Astrocyte (in vitro differentiated cells and primary cell): Measurements from ENCODE around the gene SCGB1C2. TPM values are rescaled to one million over a fixed set of nuclear protein-coding genes. Genes with fewer than 3 reads are reported as not detected.

ENCODE experiments used
- DNase-seq: peaks from one replicate; pipeline ENCODE4 v3.0.0-alpha.2; 2010; ENCODE audit warnings: low read depth
- FAIRE-seq: peaks from 2 replicates; lab custom pipeline; 2011; peaks lifted over from hg19 to GRCh38; lab: Jason Lieb, UNC
- H2AFZ ChIP-seq: 2 replicates; pipeline ENCODE4 v1.6.0; 2012; ENCODE audit warnings: low read depth, low read length, inconsistent platforms
- H3K27ac ChIP-seq: 2 replicates; pipeline ENCODE4 v1.5.1; 2011; ENCODE audit warnings: low read depth, low read length, inconsistent platforms
- H3K27me3 ChIP-seq: 2 replicates; pipeline ENCODE4 v1.6.0; 2011; ENCODE audit warnings: low read length, inconsistent platforms; ENCODE audit not compliant: insufficient read depth
- H3K36me3 ChIP-seq: 2 replicates; pipeline ENCODE4 v1.5.1; 2011; ENCODE audit warnings: low read length, inconsistent platforms; ENCODE audit not compliant: insufficient read depth
- H3K4me1 ChIP-seq: 2 replicates; pipeline ENCODE4 v1.5.1; 2011; ENCODE audit warnings: low read length, inconsistent platforms; ENCODE audit not compliant: insufficient read depth
- H3K4me2 ChIP-seq: 2 replicates; pipeline ENCODE4 v1.6.0; 2012; ENCODE audit warnings: low read length, inconsistent platforms
- H3K4me3 ChIP-seq: 2 replicates; pipeline ENCODE4 v1.5.1; 2011; ENCODE audit warnings: low read depth, mild to moderate bottlenecking, low read length, inconsistent platforms; ENCODE audit not compliant: insufficient read depth
- H3K79me2 ChIP-seq: 2 replicates; pipeline ENCODE4 v1.6.0; 2012; ENCODE audit warnings: mild to moderate bottlenecking, low read length, inconsistent platforms; ENCODE audit not compliant: insufficient read depth
- H3K9ac ChIP-seq: 2 replicates; pipeline ENCODE4 v1.6.0; 2012; ENCODE audit warnings: mild to moderate bottlenecking, low read length, inconsistent platforms
- H3K9me3 ChIP-seq: 2 replicates; pipeline ENCODE4 v1.5.1; 2012; ENCODE audit warnings: low read depth, mild to moderate bottlenecking, low read length, inconsistent platforms; ENCODE audit not compliant: insufficient read depth
- H4K20me1 ChIP-seq: 2 replicates; pipeline ENCODE4 v1.6.0; 2012; ENCODE audit warnings: low read length, inconsistent platforms; ENCODE audit not compliant: insufficient read depth
- H3K27ac Mint-ChIP-seq: one replicate; pipeline ENCODE4 v1.8.0; 2021; ENCODE audit warnings: mild to moderate bottlenecking, mixed read lengths; ENCODE audit not compliant: unreplicated experiment
- H3K27me3 Mint-ChIP-seq: one replicate; pipeline ENCODE4 v1.8.0; 2021; ENCODE audit warnings: low read depth, mixed read lengths; ENCODE audit not compliant: unreplicated experiment
- H3K36me3 Mint-ChIP-seq: one replicate; pipeline ENCODE4 v1.8.0; 2021; ENCODE audit warnings: low read depth, mixed read lengths; ENCODE audit not compliant: unreplicated experiment
- H3K4me1 Mint-ChIP-seq: one replicate; pipeline ENCODE4 v1.8.0; 2021; ENCODE audit warnings: low read depth, mixed read lengths; ENCODE audit not compliant: unreplicated experiment
- H3K4me3 Mint-ChIP-seq: one replicate; pipeline ENCODE4 v1.8.0; 2021; ENCODE audit warnings: mild to moderate bottlenecking, moderate library complexity, mixed read lengths; ENCODE audit not compliant: unreplicated experiment
- H3K9me3 Mint-ChIP-seq: one replicate; pipeline ENCODE4 v1.8.0; 2021; ENCODE audit warnings: mild to moderate bottlenecking, mixed read lengths; ENCODE audit not compliant: unreplicated experiment
- CTCF ChIP-seq: IDR thresholded peaks from 2 replicates; pipeline ENCODE4 v1.5.1; 2011; ENCODE audit warnings: low read depth, mild to moderate bottlenecking, inconsistent platforms, low read length, moderate library complexity; ENCODE audit not compliant: insufficient read depth
- EZH2 ChIP-seq: IDR thresholded peaks from 2 replicates; pipeline ENCODE4 v1.6.1; 2012; ENCODE audit warnings: mild to moderate bottlenecking, low read length, inconsistent platforms; ENCODE audit not compliant: insufficient read depth
- total RNA-seq: library from RNA; stranded (reverse); gene quantifications from 2 replicates; pipeline ENCODE4 v1.2.1, GENCODE V29; 2021

Gene SCGB1C2
- total RNA-seq, 1 donor from 2014 or later = not detected

GRCh38 chr17:144936-145670 is 7.7 kb downstream of the SCGB1C2 start:
- TF ChIP-seq CTCF = no peak
- no peak for TF ChIP-seq EZH2
- H3K9me3 ChIP-seq = no peaks in the 10 kb centered on the region
- H3K4me2 ChIP-seq = no peak overlapping the region
- Mint-ChIP-seq H3K9me3 (peaks cover 2% of the 10 kb centered on the region), H3K27me3 (peaks cover 17% of the 10 kb centered on the region), H3K4me1 (no peaks in the 10 kb centered on the region), H3K36me3 (no peaks in the 10 kb centered on the region), H3K27ac (no peak overlapping the region), H3K4me3 (no peak overlapping the region)
- no peak for FAIRE-seq
- H3K36me3 ChIP-seq = no peaks in the 10 kb centered on the region
- no peak overlapping the region for H3K27ac ChIP-seq
- no peaks in the 10 kb centered on the region for H3K27me3 ChIP-seq
- DNase-seq = no peak
- no peak overlapping the region for H3K9ac ChIP-seq
- no peaks in the 10 kb centered on the region for H4K20me1 ChIP-seq
- H2AFZ ChIP-seq = no peak overlapping the region
- H3K4me3 ChIP-seq = no peak overlapping the region
- no peaks in the 10 kb centered on the region for H3K4me1 ChIP-seq
- H3K79me2 ChIP-seq = no peaks in the 10 kb centered on the region

GRCh38 chr17:145671-146541 is 8.5 kb downstream of the SCGB1C2 start:
- no peaks in the 10 kb centered on the region for H3K79me2 ChIP-seq
- DNase-seq (no peak), FAIRE-seq (no peak)
- no peaks in the 10 kb centered on the region for H3K9me3 ChIP-seq
- H3K4me3 ChIP-seq = no peak overlapping the region
- H3K36me3 ChIP-seq = no peaks in the 10 kb centered on the region
- H3K4me1 Mint-ChIP-seq = no peaks in the 10 kb centered on the region
- no peaks in the 10 kb centered on the region for H3K27me3 ChIP-seq
- no peak overlapping the region for H3K4me3 Mint-ChIP-seq
- H3K9me3 Mint-ChIP-seq = peaks cover 2% of the 10 kb centered on the region
- no peak overlapping the region for H3K4me2 ChIP-seq
- H2AFZ ChIP-seq = no peak overlapping the region
- no peaks in the 10 kb centered on the region for H3K36me3 Mint-ChIP-seq
- H4K20me1 ChIP-seq = no peaks in the 10 kb centered on the region
- H3K4me1 ChIP-seq = no peaks in the 10 kb centered on the region
- TF ChIP-seq CTCF = no peak
- no peak for TF ChIP-seq EZH2
- H3K27me3 Mint-ChIP-seq = peaks cover 25% of the 10 kb centered on the region
- H3K9ac ChIP-seq = no peak overlapping the region
- H3K27ac Mint-ChIP-seq = no peak overlapping the region
- H3K27ac ChIP-seq = no peak overlapping the region
